GM18858 (cell line): Measurements from ENCODE around the gene KCTD19.

Source experiments
- ATAC-seq: cut with Tn5 transposase; IDR thresholded peaks from one replicate; pipeline ENCODE4 v1.9.1; 2021; ENCODE audit not compliant: unreplicated experiment

The KCTD19 gene

DNA sequence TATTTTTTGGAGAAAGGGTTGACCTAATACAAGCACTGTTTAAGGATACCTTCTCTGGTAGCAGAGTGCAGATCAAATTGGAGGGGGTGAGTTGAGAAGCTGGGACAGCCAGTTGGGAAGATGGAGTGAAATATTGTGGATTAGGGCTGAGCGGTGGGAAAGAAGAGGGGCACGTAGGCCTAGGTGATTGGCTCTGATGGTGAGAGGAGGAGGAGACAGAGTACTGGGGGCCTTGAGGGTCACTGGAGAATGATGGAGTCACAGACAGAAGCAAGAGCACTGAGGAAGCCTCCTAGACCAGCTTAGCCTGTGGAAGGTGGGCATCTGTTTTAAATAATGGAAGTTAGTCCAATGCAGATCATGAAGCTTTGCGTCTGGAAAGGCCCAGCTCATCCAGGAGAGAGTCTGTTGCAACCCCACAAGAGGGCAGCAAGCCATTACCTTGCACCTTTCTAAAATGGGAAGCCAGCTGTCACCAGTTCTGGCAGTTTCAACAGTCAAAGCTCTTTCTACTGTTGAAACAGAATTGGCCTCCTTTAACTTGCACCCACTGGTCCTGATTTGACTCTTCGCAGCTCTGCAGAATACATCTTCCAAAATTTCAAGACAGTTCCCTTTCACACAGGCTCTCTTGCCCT is 66.0 kb downstream of the KCTD19 start:
- no peak for ATAC-seq

GRCh38 chr16:67259705-67260104 is 66.8 kb downstream of the KCTD19 start:
- no peak for ATAC-seq

DNA sequence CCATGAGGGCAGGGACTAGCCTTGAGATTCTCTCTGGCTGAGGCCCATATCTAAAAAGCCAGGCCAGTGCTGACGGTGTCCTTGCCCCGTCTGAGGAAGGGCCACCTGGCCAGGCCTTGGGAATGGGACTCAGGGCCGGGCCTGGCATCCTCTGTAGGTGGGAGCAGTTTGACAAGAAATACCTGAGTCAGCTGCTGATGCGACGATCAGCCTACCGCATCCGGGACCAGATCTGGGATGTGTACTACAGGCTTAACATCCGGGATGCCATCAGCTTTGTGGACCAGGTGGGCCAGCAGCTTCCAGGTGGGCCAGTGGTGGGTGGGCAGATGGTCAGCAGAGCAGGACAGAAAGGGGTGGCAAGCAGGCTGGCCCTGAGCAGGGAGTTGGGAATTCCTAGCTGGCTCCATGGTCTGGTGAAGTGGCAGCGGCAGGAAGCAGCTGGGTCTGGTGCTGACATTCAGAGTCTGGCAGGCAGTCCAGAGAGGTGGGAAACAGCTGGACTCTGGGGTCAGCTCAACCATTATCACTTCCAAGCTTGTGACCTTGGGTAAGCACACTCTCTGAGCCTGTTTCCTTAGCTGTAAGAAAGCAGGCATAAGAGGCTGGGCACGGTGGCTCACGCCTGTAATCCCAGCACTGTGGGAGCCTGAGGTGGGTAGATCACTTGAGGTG is 68.2 kb downstream of the KCTD19 start:
- ATAC-seq, result no peak

GRCh38 chr16:67257486-67258160 is 68.9 kb downstream of the KCTD19 start:
- no peak for ATAC-seq

DNA sequence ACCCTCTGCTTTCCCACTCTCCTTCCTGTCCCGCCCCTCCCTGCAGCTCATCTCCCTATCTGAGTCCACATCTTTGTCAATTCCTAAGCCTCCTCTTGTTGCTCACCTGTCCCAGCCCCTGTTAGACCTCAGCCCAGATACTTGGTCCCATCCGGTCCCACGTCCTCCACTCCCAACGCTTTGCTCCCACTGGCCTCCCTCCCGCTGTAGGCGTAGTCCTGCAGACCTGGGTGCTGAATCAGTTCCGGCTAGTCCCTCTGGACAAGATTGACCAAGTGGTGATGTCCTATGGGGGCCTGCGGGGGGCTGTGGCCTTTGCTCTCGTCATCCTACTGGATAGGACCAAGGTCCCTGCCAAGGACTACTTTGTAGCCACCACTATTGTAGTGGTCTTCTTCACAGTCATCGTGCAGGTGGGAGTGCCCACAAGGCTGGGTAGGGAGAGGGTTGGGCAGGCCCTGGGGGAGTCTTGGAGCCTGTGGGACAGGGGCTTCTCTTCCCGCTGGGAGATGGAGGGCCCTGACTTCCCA is 69.8 kb downstream of the KCTD19 start:
- no peak for ATAC-seq

DNA sequence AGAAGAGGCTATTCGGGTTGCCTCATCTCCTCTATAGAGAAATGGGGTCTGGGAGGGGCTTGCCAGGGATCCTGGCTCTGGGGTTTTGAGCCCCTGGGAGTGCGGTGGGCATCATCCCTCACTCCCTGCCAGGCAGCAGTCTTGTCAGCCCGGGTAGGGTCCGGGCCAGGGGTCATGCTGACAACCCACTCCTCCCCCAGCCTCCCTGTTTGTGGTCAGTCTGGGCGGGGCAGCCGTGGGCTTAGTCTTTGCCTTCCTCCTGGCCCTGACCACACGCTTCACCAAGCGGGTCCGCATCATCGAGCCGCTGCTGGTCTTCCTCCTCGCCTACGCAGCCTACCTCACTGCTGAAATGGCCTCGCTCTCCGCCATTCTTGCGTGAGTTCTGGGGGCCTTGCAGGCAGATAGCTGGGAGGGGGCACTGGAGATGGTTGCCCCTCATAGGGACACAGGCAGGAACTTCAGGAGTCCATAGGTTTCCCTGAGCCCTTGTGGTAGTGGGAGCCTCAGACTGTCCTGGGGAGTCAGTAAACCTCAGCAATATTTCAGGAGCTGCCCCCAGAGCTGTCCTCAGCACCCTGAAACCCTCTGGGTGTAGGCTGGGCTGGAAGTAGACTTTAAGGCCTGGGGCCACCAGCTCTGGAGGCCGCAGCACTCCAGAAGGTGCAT is 70.9 kb downstream of the KCTD19 start:
- no peak for ATAC-seq

DNA sequence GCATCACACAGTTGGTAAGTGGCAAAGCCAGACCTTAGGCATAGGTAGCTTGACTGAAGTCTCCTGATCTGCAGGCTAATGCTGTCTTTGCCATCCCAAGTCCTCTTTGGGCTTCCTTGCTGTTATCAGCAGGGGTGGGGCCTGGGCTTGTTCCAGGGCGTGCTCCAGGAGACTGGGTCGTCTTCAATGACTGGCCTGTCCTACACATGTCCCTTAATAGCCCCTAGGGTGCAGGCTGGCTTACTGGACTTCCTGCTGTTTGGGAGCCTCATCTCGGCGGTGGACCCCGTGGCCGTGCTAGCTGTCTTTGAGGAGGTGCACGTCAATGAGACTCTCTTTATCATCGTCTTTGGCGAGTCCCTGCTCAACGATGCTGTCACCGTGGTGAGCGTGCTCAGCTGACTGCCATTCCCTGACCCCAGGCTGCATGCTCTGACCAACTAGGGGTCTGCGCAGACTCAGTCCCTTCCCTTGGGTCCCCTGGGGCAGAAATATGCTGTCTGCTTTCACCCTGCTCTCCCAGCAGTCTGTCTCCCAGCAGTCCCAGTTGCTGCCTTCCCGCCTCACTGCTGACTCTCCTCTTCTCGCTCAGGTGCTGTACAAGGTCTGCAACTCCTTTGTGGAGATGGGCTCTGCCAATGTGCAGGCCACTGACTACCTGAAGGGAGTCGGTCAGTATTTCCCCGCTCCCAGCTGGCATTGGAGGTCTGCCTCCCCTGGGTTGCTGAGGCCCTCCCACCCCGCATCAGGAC is 71.6 kb downstream of the KCTD19 start:
- ATAC-seq, result no peak

DNA sequence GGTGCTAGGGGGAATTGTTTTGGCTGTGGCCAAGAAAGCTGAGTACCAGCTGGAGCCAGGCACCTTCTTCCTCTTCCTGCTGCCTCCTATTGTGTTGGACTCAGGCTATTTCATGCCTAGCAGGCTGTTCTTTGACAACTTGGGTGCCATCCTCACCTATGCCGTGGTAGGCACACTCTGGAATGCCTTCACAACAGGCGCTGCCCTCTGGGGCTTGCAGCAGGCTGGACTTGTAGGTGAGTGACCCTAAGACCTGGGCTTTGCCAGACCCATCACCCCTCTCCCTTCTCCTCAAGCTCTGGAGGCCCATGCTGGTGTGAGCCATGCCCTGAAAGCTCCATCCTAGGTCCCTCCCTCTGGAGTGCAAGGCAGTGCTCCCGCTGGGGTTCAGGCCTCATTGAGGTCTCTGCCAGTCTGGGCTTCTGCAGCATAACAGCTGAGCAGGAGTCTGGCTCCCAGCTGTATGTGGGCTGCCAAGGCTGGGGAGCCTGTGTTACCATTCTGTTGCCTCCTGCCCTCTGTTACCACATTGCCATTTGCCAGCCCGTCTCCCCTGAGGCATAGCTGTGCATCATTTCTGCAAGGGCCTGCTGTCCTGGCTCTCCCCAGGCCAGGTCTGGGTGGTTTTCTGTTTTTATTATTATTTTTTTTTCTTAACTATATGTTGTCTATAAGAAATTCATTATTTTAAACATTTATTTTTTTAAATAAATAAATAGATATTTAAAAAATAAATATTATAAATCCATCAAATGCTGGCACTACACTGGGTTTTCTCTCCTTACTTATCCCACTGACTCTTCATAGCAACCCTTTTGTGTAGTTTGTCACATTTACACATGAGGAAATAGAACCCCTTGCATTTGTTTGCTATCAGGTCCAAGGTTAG is 73.7 kb downstream of the KCTD19 start:
- ATAC-seq, result no peak

GRCh38 chr16:67250045-67250327 is 76.6 kb downstream of the KCTD19 start:
- no peak for ATAC-seq

- ATAC-seq, result no peak
Measured at GRCh38 chr16:67249178-67250044, 77.1 kb downstream of the KCTD19 start.

DNA sequence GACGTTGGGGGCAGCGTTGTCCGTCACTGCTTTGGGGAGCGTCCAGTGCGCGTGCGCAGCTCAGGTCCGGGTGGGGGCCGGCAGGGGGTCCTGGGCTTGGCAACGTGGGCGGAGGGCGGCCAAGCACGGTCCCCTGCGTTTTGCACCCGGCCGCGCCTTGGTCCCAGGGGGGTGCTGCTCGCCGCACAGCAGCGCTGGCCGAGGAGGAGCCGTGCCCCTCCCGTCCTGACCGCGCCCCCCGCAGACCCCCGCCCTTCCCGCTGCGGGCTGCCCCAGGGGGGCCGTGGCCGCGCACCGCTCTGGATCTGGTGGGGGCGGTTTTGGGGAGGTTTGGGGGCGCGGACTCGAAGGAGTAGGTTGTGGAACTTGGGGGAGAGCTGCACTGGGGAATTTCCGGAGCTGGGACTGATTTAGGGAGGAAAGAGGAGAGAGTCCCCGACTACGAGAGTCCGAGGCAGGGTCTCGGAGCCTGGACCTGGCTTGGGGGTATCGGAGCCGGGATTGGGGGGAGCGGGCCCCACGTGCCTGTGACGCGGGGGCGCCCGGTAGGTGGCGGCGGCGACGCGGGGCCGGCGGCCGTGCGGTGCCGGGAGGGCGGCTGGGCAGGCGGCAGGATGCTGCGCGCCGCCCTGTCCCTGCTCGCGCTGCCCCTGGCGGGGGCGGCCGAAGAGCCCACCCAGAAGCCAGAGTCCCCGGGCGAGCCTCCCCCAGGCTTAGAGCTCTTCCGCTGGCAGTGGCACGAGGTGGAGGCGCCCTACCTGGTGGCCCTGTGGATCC is 78.0 kb downstream of the KCTD19 start, which contains the start of gene SLC9A5:
TSS of gene SLC9A5 (plus strand) at position 579 of the 777 bp plus-strand sequence. CDS start at position 615, 36 bp downstream.
- no peak for ATAC-seq

GRCh38 chr16:67248073-67248400 is 78.5 kb downstream of the KCTD19 start:
- no peak for ATAC-seq

DNA sequence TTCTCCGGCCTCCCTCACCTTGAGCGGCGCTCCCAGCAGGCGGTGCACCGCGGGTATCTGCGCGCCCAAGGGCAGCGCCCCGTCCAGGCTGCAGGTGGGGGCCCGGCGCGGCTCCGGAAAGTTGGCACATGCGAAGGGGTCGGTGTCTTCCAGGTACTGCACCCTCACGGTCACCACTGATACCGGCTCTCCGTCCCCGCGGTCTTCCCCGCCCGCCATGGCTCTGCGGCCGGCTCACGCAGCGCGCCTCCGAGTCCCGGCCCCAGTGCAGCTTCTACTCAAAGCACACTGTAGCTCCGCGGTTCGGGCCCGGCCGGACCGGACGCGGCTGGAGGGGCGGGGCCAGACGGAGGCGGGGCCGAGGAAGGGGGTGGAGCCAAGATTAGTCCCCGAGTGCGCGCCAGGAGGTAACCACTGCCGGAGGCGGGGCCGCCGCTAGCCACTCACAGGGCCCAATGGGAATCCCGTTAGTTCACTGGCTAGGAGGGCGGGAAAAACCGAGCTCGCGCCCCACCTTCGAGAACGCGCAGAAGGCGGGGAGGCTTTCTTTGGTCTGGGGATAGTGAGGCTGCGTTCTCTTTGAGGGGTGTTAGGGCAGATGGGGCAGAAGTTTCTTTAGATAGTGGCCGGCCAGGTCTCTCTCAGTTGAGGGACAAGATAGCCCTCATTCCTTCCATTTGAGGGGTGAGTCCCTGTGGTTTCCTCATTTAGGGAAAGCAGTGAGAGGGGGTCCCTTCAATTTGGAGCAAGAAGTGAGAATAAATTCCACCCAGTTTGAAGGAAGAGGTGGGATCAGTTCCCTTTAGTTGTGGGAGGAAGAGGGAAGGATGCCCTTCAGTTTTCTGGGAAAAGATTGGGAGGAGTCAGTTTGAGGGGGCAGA is 79.1 kb downstream of the KCTD19 start, which contains the start of gene FHOD1:
TSS of gene FHOD1 (minus strand) at position 290 of the 881 bp plus-strand sequence. CDS start at position 219, 71 bp downstream.
- peak; percentile 33 for ATAC-seq

- ATAC-seq, result no peak
Measured at GRCh38 chr16:67246756-67247191, 79.8 kb downstream of the KCTD19 start.

- no peak for ATAC-seq
Measured at GRCh38 chr16:67246081-67246755, 80.3 kb downstream of the KCTD19 start.

DNA sequence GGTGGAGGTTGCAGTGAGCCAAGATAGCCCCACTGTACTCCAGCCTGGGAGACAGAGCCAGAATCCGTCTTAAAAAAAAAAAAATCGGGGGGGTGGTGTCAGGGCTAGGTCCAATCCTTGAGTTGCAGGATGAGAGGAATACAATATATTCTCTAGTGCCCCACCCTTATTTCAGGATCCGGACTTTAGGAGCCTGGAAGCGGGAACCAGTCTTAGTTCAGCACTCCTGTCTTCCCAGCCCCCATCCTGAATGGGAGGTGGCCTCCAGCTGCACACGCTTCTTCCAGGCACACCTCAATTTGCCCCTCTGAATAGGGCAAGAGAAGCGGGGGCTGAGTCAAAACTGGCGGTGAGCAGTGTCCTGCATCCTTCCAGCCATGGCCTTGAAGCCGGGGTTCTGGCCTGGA is 80.9 kb downstream of the KCTD19 start:
- ATAC-seq, result no peak

DNA sequence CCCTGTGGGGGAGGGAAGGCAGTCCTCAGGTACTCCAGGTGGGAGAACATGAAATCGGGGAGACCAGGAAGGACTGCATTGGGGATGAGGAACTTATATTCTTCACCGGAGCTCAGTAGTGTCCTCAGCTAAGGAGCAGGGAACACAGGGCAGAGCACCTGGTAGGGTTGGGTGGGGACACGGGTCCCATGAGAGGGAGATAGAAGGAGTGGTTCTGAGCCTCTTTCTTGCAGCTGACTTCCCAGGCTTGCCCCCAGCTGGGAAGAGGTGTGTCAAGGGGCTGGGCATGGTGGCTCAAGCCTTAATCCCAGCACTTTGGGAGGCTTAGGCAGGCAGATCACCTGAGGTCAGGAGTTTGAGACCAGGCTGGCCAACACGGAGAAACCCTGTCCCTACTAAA is 81.4 kb downstream of the KCTD19 start:
- ATAC-seq, result no peak
